Measurements from ENCODE around the gene TMED7. TPM values are rescaled to one million over a fixed set of nuclear protein-coding genes. Genes with fewer than 3 reads are reported as not detected.

TMED7 gene
- total RNA-seq, result 58.3 and 93.7 TPM in 2 replicates

DNA sequence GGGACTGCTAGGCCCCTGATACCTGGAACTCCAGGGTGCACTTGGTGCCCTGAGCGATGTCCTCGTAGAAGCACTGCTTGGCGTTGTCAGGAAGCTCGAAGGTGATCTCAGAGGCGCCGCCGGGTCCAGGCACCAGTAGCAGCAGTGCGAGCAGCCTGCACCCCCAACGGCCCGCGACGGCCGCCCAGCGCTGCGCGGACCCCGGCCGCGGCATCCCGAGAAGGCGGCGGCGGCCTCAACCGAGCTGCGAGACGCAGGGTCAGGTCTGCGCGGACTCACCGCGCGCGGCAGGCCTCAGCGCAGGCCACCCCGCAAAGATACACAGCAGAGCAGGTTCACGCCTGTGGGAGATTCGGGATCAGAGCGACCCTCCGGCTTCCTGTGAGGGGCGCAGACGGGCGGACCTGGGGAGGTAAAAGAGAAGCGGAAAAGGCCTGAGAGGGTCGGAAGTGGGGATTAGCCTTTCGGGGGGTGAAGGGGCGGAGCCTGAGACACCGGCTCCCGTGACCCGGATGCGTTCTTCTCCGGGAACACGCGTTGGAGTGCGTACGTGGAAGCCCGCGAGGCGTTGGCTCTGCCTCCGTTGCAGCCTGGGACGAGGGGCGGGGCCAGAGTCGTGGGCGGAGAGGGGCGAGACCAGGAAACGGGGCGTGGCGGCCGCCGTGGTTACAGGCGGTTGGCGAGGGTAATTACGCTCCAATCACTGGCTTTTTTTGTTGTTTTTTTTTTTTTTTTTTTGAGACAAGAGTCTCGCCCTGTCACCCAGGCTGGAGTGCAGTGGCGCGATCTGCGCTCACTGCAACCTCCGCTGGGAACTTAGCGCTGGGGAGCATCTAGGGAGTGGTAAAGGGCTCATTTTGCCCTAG lies at the start of gene TMED7:
TSS of gene TMED7 (minus strand) at position 458 of the 866 bp plus-strand sequence. CDS start at position 214, 244 bp downstream.

DNA sequence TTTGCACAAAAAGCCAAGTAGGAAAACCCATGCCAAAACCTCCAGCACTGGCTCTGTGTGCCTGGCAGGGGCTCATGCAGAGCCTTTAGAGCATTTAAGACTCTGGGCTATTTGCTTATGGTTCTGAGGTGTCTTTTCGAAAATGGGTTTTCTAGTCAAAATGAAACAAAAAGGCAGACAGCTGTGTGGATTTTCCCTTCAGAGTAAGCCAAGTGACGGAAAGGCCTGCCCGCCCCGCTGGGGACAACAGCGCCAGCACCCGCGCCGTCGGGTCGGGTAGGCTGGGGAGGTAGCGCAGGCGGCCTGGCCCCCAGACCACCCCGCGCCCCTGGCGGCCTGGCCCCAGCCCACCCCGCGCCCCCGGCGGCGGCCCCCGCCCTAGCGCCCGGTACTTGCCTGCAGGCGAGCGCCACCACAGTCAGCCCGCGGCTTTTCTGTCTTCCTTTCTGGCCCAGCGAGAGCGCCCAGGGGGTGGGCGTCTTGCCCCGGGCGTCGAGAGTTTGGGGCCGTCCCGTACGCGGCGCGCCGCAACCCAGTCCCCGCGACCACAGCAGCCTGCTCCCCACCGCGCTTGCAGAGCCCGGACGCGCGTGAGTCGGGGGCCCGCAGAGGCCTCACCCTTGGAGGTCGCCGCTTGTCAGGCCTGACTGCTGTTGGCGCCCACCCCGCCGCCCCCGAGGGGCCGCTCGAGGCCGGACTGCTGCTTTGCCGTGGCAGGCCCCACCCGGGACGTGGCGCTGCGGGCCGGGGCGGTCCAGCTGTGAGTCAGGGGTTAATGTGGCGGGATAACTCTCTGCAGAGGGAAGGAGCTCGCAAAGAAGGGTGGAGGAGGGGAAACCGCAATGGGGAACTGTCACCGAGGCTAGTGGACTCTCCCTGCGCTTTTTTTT lies 23.9 kb downstream of the TMED7 start, which contains the start of gene TICAM2:
TSS of gene TICAM2 (minus strand) at position 779 of the 890 bp plus-strand sequence. CDS start 21,223 bp downstream, outside the sequence.

Other genes with a start within 250 kb of the TMED7 start
- 7.2 and 7.7 TPM in 2 replicates for gene FEM1C, start 81.3 kb downstream of the TMED7 start, total RNA-seq
- 0.89 and 2.1 TPM in 2 replicates for gene TICAM2, start 23.6 kb downstream of the TMED7 start, total RNA-seq
- 1.8 and 6.6 TPM in 2 replicates for gene CDO1, start 190.6 kb upstream of the TMED7 start, total RNA-seq
- gene ATG12, start 215.5 kb upstream of the TMED7 start, total RNA-seq, result 27.5 and 27.6 TPM in 2 replicates
- 22.2 and 35.2 TPM in 2 replicates for gene AP3S1, start 215.9 kb upstream of the TMED7 start, total RNA-seq

Data from mesangial cell (primary cell).